Fibroblast of mammary gland (primary cell): Measurements from ENCODE around the gene STIM2.

Source experiments
- DNase-seq: peaks from one replicate; pipeline ENCODE4 v3.0.0-alpha.2; 2010; ENCODE audit warnings: low read depth
- H3K4me3 ChIP-seq: 2 replicates; pipeline ENCODE4 v1.5.1; 2011; ENCODE audit warnings: low read depth, mild to moderate bottlenecking, low read length, moderate library complexity; ENCODE audit not compliant: control insufficient read depth
- CTCF ChIP-seq: conservative IDR thresholded peaks from 2 replicates; pipeline ENCODE4 v1.5.1; 2011; ENCODE audit warnings: low read depth, low read length, inconsistent platforms; ENCODE audit not compliant: control insufficient read depth, insufficient read depth

STIM2 gene

DNA sequence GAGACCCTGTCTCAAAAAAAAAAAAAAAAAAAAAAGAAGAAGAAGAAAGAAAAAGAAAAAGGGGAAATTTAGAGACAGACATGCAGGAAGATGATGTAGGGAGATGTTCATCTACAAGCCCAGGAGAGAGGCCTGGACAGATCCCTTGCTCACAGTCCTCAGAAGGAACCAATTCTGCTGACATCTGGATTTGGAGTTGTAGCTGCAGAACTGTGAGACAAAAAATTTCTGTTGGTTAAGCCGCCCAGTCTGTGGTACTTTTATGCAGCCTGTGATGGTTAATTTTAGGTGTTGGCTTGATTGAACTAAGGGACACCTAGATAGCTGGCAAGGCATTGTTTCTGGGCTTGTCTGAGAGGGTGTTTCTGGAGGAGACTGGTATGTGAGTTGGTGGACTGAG lies 10.1 kb upstream of the STIM2 start:
- no peak overlapping the region for H3K4me3 ChIP-seq
- TF ChIP-seq CTCF, result no peak
- no peak for DNase-seq

- no peak for DNase-seq
Measured at GRCh38 chr4:26851129-26851528, 9.5 kb upstream of the STIM2 start.

GRCh38 chr4:26854701-26855100 lies 5.9 kb upstream of the STIM2 start:
- H3K4me3 ChIP-seq, result no peak overlapping the region
- no peak for DNase-seq
- no peak for TF ChIP-seq CTCF

More at GRCh38 chr4:26851129-26851528, 9.5 kb upstream of the STIM2 start:
- no peak for TF ChIP-seq CTCF
- H3K4me3 ChIP-seq, result no peak overlapping the region

DNA sequence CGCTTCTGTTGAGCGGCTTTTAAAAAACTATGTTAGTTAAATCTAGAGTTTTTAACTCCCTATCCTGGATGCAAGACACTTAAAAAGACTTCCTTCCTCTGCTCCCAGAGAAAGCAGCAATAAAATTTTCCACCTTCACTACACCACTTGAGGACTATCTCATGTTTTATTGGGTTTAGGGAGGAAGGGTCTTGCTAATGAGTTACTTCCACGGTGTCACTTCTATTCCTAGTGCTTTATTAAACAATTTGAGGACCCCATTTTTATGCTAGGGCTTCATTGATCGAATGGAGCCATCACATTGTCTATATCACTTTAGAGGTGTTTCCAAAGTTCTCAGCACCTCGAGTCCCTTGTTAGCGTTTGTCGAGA lies 3.7 kb upstream of the STIM2 start:
- H3K4me3 ChIP-seq, result peak overlapping the region; percentile 86
- no peak for TF ChIP-seq CTCF
- DNase-seq, result no peak

DNA sequence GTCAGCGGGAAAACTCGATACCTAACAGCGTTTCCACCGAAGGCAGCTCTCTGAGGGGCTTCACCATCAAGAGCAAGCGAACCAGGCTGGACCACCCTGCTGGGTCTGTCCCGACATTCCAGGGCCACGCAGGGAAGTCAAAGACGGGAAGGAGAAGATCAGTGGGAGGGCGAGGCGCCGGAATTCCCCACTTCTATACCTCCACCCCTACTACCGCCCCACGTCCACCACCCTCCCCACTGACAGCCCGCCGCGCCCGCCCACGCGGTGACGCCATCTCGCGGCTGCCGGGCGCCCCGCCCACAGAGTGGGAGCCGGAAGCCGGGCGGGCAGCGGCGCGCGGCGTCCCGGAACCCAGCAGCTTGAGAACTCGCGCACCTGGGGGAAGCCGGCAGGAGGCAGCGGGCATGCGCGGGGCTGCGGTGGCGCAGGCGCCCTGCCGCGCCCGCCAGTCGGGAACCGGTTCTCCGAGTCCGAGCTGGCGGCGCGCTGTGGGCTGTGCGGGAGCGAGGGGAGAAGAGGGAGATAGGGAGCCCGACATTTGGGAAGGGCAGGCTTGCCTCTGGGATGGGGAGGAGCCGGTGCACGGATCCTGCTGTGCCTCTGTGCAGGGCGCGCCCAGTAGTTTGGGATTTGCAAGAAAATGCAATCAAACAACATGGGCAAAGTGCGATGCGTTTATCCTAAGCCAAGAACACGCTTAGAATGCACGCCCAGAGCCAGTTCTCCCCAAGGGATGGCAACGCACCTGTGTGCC lies 3.2 kb upstream of the STIM2 start:
- peak; percentile 68 for DNase-seq
- no peak for TF ChIP-seq CTCF
- peak overlapping the region; percentile 86 for H3K4me3 ChIP-seq

DNA sequence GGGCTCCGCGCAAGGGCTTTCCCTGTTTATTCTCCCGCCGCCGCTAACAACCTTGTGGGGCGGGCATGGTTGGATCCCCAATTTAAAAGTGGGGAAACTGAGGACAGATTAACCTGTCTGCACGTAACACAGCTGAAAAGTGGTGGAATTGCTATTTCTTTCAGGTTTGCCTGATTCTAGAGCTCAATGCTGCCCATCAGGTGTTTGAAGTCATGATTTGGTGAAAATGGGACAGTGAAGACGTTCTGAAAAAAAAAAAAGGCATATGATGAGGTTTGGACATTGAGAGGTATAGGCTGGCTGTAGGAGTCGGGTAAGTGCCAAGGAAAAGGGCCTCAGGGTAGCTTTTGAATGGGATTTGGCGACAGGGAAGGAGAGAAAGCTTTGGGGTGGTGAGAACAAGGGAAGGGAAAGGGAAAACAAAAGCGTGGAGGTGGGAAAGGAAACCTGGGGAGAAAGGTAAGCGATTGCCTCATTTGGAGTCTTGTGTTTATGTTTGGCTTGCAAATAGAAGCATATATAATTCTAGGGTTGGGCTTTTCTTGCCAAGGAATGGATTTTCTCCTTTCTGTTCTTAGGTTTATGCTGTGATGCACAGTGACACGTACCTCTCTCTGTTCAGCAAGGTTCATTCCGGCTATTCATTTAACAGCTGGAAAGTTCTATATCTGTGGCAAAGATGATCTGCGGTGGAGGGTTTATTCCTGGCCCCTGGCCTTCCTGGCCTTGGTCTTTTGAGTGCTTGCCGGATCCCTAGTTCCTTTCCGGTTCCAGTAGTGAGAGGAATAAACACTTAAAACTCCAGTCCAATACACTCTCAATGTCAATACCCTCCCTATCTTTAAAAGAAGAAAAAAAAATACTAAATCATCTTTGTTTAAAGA lies 2.4 kb upstream of the STIM2 start:
- H3K4me3 ChIP-seq, result peak overlapping the region; percentile 86
- no peak for TF ChIP-seq CTCF
- no peak for DNase-seq
